ENCODE results near the gene ARHGEF19. TPM values are rescaled to one million over a fixed set of nuclear protein-coding genes. Genes with fewer than 3 reads are reported as not detected.

ARHGEF19 gene
- total and polyA plus RNA-seq, 11 donors, result 0.97 to 3.8 (median 2.3) TPM

DNA sequence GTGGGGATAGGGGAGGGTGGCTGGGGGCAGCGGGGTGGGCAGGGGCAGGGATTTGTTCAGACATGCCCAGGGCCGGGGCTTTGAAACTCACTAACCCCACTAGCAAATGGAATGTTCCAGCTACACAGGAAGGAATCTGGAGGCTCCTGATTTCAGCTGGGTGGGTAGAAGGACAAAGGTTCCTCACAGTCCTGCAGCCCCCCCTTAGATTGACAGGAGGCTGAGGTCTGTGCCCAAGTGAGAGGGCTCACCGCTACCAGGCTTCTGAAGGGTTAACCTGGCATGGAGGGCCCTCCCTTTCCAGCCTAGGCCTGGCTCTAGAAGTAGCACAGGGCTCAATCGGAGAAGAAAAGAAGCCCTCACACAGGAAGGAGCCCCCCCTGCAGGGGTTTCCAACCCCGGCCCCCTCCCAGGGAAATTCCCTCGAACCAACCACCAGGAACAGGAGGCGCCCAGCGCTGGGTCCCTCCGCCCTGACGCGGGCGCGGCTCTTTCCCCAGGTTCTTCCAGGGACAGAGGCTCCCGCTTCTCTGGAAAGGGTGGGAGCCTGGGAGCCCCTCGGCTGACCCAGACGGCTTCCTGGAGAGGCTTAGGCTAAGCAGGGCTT lies 59.9 kb downstream of the ARHGEF19 start:
- peaks cover 9 to 79% (median 61%) of the 10 kb centered on the region in 12 donors for H3K4me1 ChIP-seq
- H3K27ac ChIP-seq, result peak overlapping the region; percentile 85 to 96 (median 92)
- TF ChIP-seq, protein P1, sequence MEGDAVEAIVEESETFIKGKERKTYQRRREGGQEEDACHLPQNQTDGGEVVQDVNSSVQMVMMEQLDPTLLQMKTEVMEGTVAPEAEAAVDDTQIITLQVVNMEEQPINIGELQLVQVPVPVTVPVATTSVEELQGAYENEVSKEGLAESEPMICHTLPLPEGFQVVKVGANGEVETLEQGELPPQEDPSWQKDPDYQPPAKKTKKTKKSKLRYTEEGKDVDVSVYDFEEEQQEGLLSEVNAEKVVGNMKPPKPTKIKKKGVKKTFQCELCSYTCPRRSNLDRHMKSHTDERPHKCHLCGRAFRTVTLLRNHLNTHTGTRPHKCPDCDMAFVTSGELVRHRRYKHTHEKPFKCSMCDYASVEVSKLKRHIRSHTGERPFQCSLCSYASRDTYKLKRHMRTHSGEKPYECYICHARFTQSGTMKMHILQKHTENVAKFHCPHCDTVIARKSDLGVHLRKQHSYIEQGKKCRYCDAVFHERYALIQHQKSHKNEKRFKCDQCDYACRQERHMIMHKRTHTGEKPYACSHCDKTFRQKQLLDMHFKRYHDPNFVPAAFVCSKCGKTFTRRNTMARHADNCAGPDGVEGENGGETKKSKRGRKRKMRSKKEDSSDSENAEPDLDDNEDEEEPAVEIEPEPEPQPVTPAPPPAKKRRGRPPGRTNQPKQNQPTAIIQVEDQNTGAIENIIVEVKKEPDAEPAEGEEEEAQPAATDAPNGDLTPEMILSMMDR (IDR thresholded peaks at IDR 0.05), result no peak
- TF ChIP-seq POLR2A (IDR thresholded peaks at IDR 0.05), result peak in 1 of 2 donors; percentile 11
- WGBS, 4 donors, result 38 to 54% (median 46%) methylated on average over 7 to 16 of the region's 16 CpGs
- peaks cover 0 to 13% (median 0%) of the 10 kb centered on the region in 9 donors for H3K27me3 ChIP-seq
- H3K36me3 ChIP-seq, result peaks cover 5 to 32% (median 24%) of the 10 kb centered on the region in 9 donors
- DNase-seq (peak in 4 of 5 donors; percentile 61 to 70 (median 68)), ATAC-seq (peak in 3 of 4 donors; percentile 3 to 60 (median 9))
- intact Hi-C loops (cut with DNase I), result loop anchor here in 3 of 10 donors (5.0 kb wide), 2 partner anchors 35 to 70 kb away; no protein-coding TSS in a partner anchor
- no peaks in the 10 kb centered on the region for H3K9me3 ChIP-seq
- peak overlapping the region in 11 of 12 donors; percentile 30 to 96 (median 88) for H3K4me3 ChIP-seq

DNA sequence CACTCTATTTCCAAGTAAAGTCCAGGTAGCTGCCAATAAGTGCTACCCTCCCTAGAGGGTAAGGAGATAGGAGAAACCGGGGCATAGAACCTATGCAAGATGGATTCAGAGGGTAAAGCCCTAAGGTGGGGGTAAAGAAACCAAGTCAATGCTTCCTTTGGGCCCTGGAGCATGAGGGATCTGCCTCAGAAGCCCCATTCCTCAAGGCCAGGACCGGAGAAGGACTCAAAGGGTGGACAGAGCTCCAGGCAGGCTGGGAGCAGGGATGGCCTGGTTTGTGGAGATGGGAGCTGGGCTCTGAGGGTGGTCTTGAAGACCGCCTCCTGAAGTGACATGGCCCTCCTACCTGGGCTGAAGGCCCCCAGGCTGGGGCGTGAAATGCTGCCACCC lies 60.5 kb downstream of the ARHGEF19 start:
- H3K27ac ChIP-seq, result peak overlapping the region; percentile 38 to 96 (median 92)
- no peak for TF ChIP-seq POLR2A (IDR thresholded peaks at IDR 0.05)
- TF ChIP-seq, protein P1 (IDR thresholded peaks at IDR 0.05), result no peak
- DNase-seq, result peak in 1 of 5 donors; percentile 7
- H3K4me3 ChIP-seq, result peak overlapping the region in 8 of 12 donors; percentile 71 to 94 (median 88)
- H3K4me1 ChIP-seq, result peaks cover 9 to 79% (median 67%) of the 10 kb centered on the region in 12 donors
- H3K9me3 ChIP-seq, result no peaks in the 10 kb centered on the region
- H3K36me3 ChIP-seq, result peaks cover 5 to 37% (median 28%) of the 10 kb centered on the region in 9 donors
- H3K27me3 ChIP-seq, result peaks cover 0 to 13% (median 0%) of the 10 kb centered on the region in 9 donors
- 78 to 87% (median 81%) methylated on average over 3 to 4 of the region's 4 CpGs for WGBS, 4 donors
- ATAC-seq, result no peak
- intact Hi-C loops (cut with DNase I), result loop anchor here in 3 of 10 donors (5.0 kb wide), 2 partner anchors 35 to 70 kb away; no protein-coding TSS in a partner anchor

DNA sequence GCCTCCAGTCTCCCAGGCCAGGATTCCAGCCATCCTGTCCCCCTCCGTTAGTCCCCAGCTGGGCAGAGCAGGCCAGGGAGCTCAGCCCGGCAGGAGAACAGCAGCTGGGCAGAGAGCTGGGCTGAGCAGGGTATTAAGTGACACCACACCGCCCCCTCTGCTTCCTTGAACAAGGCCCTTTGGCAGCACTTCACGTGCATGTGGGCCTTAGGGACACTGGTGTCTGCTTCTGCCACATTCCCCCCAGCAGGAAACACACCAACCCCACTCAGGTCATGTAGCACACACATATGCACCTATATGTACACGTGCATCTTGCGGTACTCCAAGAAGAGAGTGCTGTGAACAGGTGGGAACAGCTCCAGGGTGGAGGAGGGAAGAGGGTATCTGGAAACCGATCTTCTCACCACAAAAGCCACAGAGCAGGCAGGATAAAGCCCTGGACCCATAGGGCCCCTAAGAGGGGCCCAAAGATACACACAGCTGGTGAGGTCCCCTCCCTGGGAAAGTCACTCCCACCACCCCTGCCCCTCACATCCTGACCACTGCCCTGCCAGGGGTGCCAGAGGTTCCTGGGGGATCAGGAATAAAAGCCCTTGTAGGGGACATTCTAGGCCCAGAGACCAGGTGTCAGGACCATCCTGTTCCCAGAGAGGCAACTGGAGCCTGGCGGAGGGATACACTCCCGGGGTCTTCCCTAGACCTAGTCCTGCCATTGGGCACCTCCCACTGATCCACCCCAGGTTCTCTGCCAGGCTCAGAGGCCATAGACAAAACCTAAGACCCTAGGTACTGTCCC lies 61.1 kb downstream of the ARHGEF19 start:
- ATAC-seq, result peak in 2 of 4 donors; percentile 10 to 23
- Histone ChIP-seq H3K36me3 (peaks cover 5 to 37% (median 29%) of the 10 kb centered on the region in 9 donors), H3K27ac (peak overlapping the region in 11 of 12 donors; percentile 38 to 96 (median 92)), H3K9me3 (no peaks in the 10 kb centered on the region), H3K27me3 (peaks cover 0 to 13% (median 0%) of the 10 kb centered on the region in 9 donors), H3K4me1 (peaks cover 12 to 79% (median 69%) of the 10 kb centered on the region in 12 donors), H3K4me3 (peak overlapping the region in 5 of 12 donors; percentile 71 to 93 (median 88))
- TF ChIP-seq POLR2A (IDR thresholded peaks at IDR 0.05), result no peak
- TF ChIP-seq, protein P1 (IDR thresholded peaks at IDR 0.05), result peak in 1 of 12 donors; percentile 29
- 35 to 42% (median 40%) methylated on average over 9 of the region's 9 CpGs for WGBS, 4 donors
- intact Hi-C loops (cut with DNase I), result loop anchor here in 3 of 10 donors (5.0 kb wide), 2 partner anchors 36 to 69 kb away; no protein-coding TSS in a partner anchor
- DNase-seq, result peak in 3 of 5 donors; percentile 55 to 62 (median 59)

Data from heart left ventricle (tissue), 16 donors.